ENCODE data around the gene CDCP1. TPM values are rescaled to one million over a fixed set of nuclear protein-coding genes. Genes with fewer than 3 reads are reported as not detected.

Gene CDCP1
- total RNA-seq, 4 donors from 2014 or later = 77.4 to 85.6 (median 80.3) TPM

DNA sequence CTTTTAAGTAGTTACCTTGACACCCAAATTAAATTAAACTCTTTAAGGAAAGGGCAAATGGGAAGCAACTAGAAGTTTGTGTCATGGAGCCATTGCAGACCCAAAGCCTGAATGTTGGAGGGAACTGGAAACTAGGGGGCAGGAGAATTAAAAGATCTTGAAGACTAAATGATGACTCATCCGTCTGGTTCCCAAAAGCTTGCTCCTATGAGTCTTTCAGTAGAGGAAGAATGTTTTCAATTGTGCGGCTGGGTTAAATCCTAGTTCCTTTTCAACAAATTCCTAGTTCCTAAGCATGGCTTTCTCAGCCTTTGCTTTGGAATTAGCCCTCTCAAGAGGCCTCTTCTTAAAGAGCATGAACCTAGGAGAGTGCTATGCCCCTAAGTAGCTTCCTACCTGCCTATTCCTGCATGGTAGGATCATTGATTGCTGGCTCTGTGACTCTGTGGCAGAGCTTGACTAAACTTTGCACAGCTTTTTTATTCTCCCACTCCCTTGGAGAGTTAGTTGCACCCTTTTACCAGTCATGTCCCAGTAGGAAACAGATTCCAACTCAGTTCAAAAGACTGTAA, 102.4 kb downstream of the CDCP1 start:
- H3K36me3 ChIP-seq = no peaks in the 10 kb centered on the region
- H3K9me3 ChIP-seq = no peaks in the 10 kb centered on the region
- no peaks in the 10 kb centered on the region for H3K27me3 ChIP-seq
- no peak overlapping the region for H3K27ac ChIP-seq
- TF ChIP-seq POLR2AphosphoS5 (IDR thresholded peaks at IDR 0.05) = no peak
- no peak for TF ChIP-seq POLR2A (IDR thresholded peaks at IDR 0.05)
- TF ChIP-seq EP300 (IDR thresholded peaks at IDR 0.05) = no peak
- TF ChIP-seq, protein P1, sequence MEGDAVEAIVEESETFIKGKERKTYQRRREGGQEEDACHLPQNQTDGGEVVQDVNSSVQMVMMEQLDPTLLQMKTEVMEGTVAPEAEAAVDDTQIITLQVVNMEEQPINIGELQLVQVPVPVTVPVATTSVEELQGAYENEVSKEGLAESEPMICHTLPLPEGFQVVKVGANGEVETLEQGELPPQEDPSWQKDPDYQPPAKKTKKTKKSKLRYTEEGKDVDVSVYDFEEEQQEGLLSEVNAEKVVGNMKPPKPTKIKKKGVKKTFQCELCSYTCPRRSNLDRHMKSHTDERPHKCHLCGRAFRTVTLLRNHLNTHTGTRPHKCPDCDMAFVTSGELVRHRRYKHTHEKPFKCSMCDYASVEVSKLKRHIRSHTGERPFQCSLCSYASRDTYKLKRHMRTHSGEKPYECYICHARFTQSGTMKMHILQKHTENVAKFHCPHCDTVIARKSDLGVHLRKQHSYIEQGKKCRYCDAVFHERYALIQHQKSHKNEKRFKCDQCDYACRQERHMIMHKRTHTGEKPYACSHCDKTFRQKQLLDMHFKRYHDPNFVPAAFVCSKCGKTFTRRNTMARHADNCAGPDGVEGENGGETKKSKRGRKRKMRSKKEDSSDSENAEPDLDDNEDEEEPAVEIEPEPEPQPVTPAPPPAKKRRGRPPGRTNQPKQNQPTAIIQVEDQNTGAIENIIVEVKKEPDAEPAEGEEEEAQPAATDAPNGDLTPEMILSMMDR (IDR thresholded peaks at IDR 0.05) = no peak
- H3K4me3 ChIP-seq = no peak overlapping the region
- WGBS = 22% methylated on average over 2 of the region's 2 CpGs
- DNase-seq (ENCODE audit: low spot score in 2 of 2) = no peak
- H3K4me1 ChIP-seq = peaks cover 9% of the 10 kb centered on the region

DNA sequence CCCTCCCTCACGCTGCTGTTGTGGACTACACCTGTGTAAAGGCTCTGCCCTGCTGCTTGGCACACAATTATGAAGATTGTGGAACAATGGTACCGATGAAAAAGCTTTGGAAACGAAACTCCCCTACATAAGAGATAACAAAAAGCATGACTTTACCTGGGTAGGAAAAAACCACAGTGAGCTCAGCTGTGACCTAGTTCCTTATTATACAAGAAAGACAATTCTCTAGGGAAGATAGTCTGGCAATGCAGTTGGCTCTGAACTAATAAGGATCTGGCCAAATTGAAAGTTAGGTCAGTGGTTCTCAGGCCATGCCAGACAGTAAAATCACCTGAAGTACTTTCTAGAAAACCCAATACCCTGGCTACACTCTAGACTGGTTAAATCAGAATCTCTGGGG, 104.0 kb downstream of the CDCP1 start:
- DNase-seq (ENCODE audit: low spot score in 2 of 2) = no peak
- no peak overlapping the region for H3K27ac ChIP-seq
- 81% methylated on average over 3 of the region's 3 CpGs for WGBS
- H3K9me3 ChIP-seq = no peaks in the 10 kb centered on the region
- H3K4me3 ChIP-seq = no peak overlapping the region
- H3K4me1 ChIP-seq = peaks cover 10% of the 10 kb centered on the region
- no peaks in the 10 kb centered on the region for H3K27me3 ChIP-seq
- no peaks in the 10 kb centered on the region for H3K36me3 ChIP-seq
- TF ChIP-seq POLR2A (IDR thresholded peaks at IDR 0.05) (no peak), EP300 (IDR thresholded peaks at IDR 0.05) (no peak), POLR2AphosphoS5 (IDR thresholded peaks at IDR 0.05) (no peak)
- TF ChIP-seq, protein P1 (IDR thresholded peaks at IDR 0.05) = no peak

DNA sequence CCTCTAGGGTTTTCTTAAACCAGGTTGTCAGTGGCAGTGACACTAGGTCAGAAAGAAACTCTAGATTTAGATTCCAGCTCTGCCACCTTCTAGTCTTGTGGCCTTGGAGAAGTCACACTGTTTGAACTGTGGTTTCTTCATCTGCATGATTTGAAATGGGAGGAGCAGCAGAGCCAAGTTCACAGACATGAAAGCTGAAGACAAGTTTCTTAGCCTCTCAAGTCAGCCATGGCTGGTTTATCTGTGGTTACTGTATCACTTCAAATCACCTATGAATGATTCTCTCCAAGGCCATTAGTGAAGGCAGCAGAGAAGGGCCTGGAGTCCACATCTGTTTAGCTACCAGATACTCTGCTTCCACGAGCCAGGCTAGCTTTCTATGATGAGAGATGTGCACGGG, 104.5 kb downstream of the CDCP1 start:
- Histone ChIP-seq H3K36me3 (no peaks in the 10 kb centered on the region), H3K4me1 (peaks cover 15% of the 10 kb centered on the region), H3K27me3 (no peaks in the 10 kb centered on the region), H3K27ac (no peak overlapping the region), H3K4me3 (no peak overlapping the region), H3K9me3 (no peaks in the 10 kb centered on the region)
- WGBS = 92% methylated on average over 2 of the region's 2 CpGs
- no peak for DNase-seq (ENCODE audit: low spot score in 2 of 2)
- TF ChIP-seq POLR2AphosphoS5 (IDR thresholded peaks at IDR 0.05) = no peak
- TF ChIP-seq EP300 (IDR thresholded peaks at IDR 0.05) = no peak
- TF ChIP-seq, protein P1 (IDR thresholded peaks at IDR 0.05) = no peak
- no peak for TF ChIP-seq POLR2A (IDR thresholded peaks at IDR 0.05)

DNA sequence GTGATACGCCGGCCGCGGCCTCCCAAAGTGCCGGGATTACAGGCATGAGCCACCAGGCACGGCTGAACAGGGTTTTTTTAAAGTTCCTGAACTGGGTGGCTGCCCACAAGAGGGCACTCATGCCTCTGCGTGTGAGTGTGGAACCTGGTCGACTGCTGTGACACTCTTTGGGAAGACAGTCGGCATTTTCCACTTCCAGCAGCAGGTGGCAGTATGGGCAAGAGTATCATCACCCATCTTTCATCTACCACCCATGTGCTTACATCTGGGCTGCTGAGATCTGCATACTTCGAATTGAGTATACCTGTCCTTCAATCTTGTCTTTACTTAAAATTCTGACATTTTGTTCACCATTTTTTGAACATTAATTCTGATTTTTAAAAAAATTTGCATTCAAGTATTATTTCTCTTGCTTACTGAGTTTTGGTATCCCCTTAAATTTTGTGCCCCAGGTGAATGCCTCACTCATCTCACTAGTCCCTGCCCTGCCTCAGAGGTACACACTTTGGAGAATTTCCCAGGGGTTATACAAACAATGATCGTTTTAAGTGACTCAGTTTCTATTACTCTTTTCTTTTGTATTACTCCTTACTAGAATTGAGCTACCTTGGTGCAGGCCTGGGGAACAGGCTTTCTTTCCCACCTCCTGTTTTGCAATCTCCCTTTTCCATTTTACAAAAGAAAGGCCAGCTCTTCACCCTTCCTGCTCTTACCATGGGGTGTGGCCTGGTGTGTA, 108.3 kb downstream of the CDCP1 start:
- Histone ChIP-seq H3K4me1 (peaks cover 37% of the 10 kb centered on the region), H3K27ac (peak overlapping the region; percentile 9), H3K36me3 (no peaks in the 10 kb centered on the region), H3K9me3 (no peaks in the 10 kb centered on the region), H3K4me3 (no peak overlapping the region), H3K27me3 (no peaks in the 10 kb centered on the region)
- TF ChIP-seq, protein P1 (IDR thresholded peaks at IDR 0.05) = peak; percentile 91 to 97
- TF ChIP-seq EP300 (IDR thresholded peaks at IDR 0.05) (no peak), POLR2AphosphoS5 (IDR thresholded peaks at IDR 0.05) (peak in 2 of 3 donors; percentile 37 to 86), POLR2A (IDR thresholded peaks at IDR 0.05) (no peak)
- WGBS = 5% methylated on average over 11 of the region's 11 CpGs
- DNase-seq (ENCODE audit: low spot score in 2 of 2) = peak; percentile 95 to 96
